ENCODE results near the gene LRBA. TPM values are rescaled to one million over a fixed set of nuclear protein-coding genes. Genes with fewer than 3 reads are reported as not detected.
A peak's percentile ranks its signal among the peaks of the same experiment; 100 is the strongest.
"Not testable (repeated sequence)": the region's sequence is repeated elsewhere in the genome, so short reads cannot be mapped to it uniquely, and the experiment has no call there.

Gene LRBA
- total RNA-seq, 3 donors from 2014 or later, result 52.0 to 68.5 (median 63.6) TPM

DNA sequence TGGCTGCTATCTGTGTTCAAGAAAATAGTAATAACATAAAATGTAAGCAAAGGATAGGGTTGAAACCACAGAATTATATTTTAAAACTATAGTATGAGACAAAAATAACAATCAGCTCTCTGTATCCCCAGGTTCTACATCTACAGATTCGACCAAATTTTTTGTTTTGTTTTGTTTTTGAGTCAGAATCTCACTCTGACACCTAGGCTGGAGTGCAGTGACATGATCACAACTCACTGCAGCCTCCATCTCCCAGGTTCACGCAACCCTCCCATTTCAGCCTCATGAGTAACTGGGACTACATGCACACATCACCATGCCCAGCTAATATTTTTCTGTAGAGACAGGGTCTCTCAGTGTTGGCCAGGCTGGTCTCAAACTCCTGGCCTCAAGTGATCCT, 319.9 kb downstream of the LRBA start:
- no peaks in the 10 kb centered on the region for H3K4me1 Mint-ChIP-seq (ENCODE audit: low read depth)
- ATAC-seq, result no peak
- H3K9me3 Mint-ChIP-seq, result no peaks in the 10 kb centered on the region
- H3K36me3 Mint-ChIP-seq (ENCODE audit: insufficient read depth), result peaks cover 8% of the 10 kb centered on the region
- H3K27me3 Mint-ChIP-seq (ENCODE audit: low read depth), result no peaks in the 10 kb centered on the region
- no peak overlapping the region for H3K4me3 Mint-ChIP-seq
- no peak for DNase-seq

DNA sequence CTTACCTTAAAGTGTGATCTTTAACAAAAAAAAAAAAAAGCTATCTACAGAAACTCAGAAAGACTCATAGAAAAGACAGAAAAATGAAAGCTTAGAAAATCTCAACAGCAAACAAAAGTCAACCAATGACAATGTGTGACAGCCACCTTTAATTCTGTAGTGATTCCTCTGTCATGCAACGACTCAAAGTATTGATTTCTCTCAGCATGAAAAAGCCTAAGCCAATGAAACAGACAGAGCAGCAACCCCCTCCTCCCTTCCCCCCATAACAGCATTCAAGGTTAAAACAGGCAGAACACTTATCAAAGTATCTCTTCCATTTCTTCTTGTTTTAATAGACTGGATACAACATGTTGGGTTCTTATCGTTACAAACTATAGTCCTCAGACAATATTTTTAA, 320.6 kb downstream of the LRBA start:
- H3K9me3 Mint-ChIP-seq, result no peaks in the 10 kb centered on the region
- no peaks in the 10 kb centered on the region for H3K27me3 Mint-ChIP-seq (ENCODE audit: low read depth)
- H3K4me1 Mint-ChIP-seq (ENCODE audit: low read depth), result no peaks in the 10 kb centered on the region
- no peak for DNase-seq
- H3K4me3 Mint-ChIP-seq, result no peak overlapping the region
- peak; percentile 63 to 72 for ATAC-seq
- peaks cover 8% of the 10 kb centered on the region for H3K36me3 Mint-ChIP-seq (ENCODE audit: insufficient read depth)

DNA sequence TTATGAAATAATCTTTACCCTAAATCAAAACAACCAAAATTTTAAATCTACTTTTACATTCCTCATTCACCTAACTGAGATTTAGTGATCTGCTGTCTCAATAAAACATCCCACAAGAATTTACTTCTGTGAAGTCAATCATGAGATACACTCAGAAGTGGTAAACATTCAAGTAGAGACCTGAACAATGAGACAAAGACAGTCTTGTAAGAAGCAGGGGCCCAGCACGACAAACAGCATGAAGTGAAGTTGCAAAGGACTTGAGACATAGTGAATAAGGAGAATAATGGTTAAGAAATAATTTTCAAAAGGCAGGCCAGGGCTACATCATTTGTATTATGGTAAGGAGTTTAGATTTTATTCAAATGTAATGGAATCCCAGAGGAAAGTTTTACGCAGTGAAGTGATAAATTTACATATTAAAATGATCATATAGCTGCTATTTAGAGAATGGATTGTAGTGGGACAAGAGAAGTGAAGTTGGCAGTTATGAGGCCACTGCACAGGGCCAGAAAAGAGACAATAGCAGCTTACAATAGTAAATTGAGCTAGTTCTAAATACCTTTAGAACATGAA, 331.2 kb downstream of the LRBA start:
- Mint-ChIP-seq H3K36me3 (ENCODE audit: insufficient read depth) (peaks cover 35% of the 10 kb centered on the region), H3K9me3 (no peaks in the 10 kb centered on the region), H3K4me1 (ENCODE audit: low read depth) (no peaks in the 10 kb centered on the region), H3K27me3 (ENCODE audit: low read depth) (no peaks in the 10 kb centered on the region), H3K4me3 (no peak overlapping the region)
- ATAC-seq (no peak), DNase-seq (no peak)

DNA sequence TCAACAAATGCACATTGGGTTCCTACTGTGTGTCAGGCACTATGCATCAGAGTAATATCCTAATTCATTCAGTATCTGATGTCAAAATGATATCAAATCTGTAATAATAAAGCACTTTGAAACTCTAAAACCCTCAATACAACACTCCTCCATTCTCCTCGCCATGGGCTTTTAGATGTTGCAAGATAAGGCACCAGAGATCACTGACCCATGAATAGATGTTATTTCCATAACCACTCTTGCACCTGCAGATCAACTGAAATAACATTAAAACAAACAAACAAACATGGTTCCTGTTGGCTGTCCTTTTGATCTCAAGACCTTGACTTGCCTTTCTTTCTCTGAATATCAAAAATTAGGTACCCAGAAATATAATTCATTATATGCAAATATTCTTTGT, 333.0 kb downstream of the LRBA start:
- Mint-ChIP-seq H3K27me3 (ENCODE audit: low read depth) (no peaks in the 10 kb centered on the region), H3K36me3 (ENCODE audit: insufficient read depth) (peaks cover 32% of the 10 kb centered on the region), H3K4me1 (ENCODE audit: low read depth) (no peaks in the 10 kb centered on the region), H3K9me3 (no peaks in the 10 kb centered on the region), H3K4me3 (no peak overlapping the region)
- no peak for DNase-seq
- no peak for ATAC-seq

DNA sequence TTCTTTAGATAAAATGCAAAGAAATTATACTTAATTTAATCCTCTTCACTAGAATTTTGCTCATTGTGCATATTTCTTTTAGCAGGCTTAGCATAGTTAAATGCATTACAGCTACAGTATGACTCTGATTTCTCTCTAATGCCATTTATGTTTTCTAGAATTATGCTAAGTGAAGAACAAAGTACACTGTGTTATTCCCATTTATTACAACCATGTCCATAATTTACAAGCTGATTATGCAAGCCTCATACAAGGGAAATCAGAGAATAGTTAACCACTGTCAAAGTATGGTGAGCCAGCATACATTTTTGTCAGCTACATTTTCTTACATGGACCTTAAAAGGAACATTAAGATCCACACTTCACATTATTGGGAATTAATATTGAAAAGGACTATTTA, 334.0 kb downstream of the LRBA start:
- Mint-ChIP-seq H3K27me3 (ENCODE audit: low read depth) (no peaks in the 10 kb centered on the region), H3K4me3 (no peak overlapping the region), H3K9me3 (no peaks in the 10 kb centered on the region), H3K36me3 (ENCODE audit: insufficient read depth) (peaks cover 32% of the 10 kb centered on the region), H3K4me1 (ENCODE audit: low read depth) (no peaks in the 10 kb centered on the region)
- DNase-seq (no peak), ATAC-seq (no peak)

DNA sequence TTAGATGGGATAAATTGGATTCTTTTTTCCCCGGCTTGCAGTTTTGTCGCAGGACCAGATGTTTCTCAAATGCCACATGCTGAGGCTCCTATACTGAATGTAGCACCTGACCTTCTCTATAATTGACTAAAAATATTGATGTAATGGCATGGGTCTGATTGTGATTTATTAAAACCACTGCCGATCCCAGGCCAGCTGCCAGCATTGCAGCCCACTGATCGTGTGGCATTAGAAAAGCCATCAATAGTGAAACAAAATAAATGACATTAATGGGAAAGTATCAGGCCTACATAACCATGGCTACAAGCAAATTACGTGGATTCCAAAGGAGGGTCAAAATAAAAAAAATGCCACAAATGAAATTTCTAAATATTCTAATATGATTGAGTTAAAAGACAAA, 334.4 kb downstream of the LRBA start:
- H3K4me3 Mint-ChIP-seq, result no peak overlapping the region
- no peaks in the 10 kb centered on the region for H3K4me1 Mint-ChIP-seq (ENCODE audit: low read depth)
- H3K9me3 Mint-ChIP-seq, result no peaks in the 10 kb centered on the region
- no peak for DNase-seq
- H3K36me3 Mint-ChIP-seq (ENCODE audit: insufficient read depth), result peaks cover 28% of the 10 kb centered on the region
- ATAC-seq, result no peak
- H3K27me3 Mint-ChIP-seq (ENCODE audit: low read depth), result no peaks in the 10 kb centered on the region

DNA sequence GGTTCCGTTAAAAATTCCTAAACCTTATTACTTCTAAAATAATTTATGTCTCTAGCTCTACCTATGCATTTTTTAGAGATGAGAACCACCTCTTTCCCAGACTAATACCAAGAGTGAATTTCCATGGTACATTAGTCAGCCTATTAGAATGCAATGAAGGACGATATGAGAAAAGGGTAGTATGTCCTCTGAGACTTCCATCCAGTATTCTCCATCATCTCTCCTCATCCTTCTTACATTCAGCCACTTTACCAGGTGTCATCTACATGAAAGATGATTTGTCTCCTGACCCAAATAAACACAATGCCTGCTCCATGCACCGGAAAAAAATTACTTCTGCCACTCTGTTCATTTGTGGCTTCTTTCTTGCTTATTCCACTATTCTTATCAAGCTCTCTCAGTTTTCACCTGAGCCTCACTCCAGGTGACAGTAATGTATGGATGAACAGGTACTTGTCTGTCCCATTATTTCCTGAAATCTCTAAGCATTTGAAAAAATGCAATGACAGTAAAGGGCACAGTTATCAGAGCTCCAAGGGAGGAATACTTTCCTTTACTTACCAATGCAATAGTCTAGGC, 335.2 kb downstream of the LRBA start:
- Mint-ChIP-seq H3K36me3 (ENCODE audit: insufficient read depth) (peaks cover 26% of the 10 kb centered on the region), H3K27me3 (ENCODE audit: low read depth) (no peaks in the 10 kb centered on the region), H3K4me1 (ENCODE audit: low read depth) (no peaks in the 10 kb centered on the region), H3K9me3 (no peaks in the 10 kb centered on the region), H3K4me3 (no peak overlapping the region)
- no peak for DNase-seq
- ATAC-seq, result no peak

DNA sequence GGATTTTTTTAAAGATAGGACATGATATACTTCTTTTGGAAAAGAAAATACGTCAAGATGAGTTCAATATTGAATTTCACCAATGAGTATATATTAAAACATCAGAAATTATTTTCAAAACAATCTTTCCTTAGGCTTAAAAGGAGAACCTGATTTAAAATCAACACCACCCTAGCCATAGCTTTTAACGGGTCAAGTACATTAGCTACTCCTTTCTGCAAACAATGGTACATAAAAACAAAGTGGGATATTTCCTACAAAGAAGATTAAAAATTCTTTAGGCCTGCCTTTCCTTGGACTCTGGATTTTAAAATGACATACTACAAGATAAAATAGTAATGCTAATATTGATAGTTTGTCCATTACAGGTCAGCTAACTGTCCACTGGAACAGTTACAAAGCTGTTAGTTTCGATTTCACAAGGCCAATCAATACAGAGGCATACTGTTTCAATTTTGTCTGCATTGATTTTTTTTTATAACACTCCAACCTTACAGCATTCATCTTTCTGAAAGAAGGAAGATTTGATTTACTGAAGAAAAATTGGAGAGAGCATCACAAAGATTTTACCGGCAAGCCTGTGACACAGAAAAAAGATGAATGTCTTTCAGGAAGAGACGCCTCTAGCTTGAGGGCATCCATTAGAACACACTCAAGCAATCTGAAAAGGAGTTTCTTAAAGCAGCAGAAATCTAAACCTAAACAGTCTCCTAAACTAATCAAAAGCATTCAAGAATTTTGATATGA, 335.9 kb downstream of the LRBA start:
- Mint-ChIP-seq H3K4me1 (ENCODE audit: low read depth) (no peaks in the 10 kb centered on the region), H3K36me3 (ENCODE audit: insufficient read depth) (peaks cover 24% of the 10 kb centered on the region), H3K27me3 (ENCODE audit: low read depth) (no peaks in the 10 kb centered on the region)

DNA sequence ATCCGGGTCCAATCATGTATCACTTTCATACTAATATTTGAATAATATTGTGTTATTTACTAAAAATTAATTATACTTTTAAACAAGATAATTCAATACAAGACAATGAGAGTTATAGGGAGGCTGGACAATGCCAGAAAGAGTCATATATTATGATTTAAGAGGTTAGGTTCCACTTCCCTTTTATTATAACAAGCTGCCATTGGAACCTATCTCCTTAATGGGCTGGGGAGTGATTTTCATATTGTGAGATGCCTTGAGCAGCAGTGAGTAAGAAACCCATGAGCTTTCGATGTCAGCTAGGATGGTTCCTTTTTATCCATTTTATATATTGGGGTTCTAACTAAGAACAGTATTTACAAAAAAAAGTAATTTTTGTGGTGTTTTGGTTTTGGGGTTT, 341.3 kb downstream of the LRBA start:
- H3K9me3 Mint-ChIP-seq, result no peaks in the 10 kb centered on the region
- no peak for DNase-seq
- no peaks in the 10 kb centered on the region for H3K27me3 Mint-ChIP-seq (ENCODE audit: low read depth)
- no peak for ATAC-seq
- no peak overlapping the region for H3K4me3 Mint-ChIP-seq
- peaks cover 12% of the 10 kb centered on the region for H3K36me3 Mint-ChIP-seq (ENCODE audit: insufficient read depth)
- H3K4me1 Mint-ChIP-seq (ENCODE audit: low read depth), result no peaks in the 10 kb centered on the region

More for the DNA sequence above, 335.9 kb downstream of the LRBA start:
- Mint-ChIP-seq H3K4me3 (no peak overlapping the region), H3K9me3 (no peaks in the 10 kb centered on the region)
- ATAC-seq (no peak), DNase-seq (no peak)

DNA sequence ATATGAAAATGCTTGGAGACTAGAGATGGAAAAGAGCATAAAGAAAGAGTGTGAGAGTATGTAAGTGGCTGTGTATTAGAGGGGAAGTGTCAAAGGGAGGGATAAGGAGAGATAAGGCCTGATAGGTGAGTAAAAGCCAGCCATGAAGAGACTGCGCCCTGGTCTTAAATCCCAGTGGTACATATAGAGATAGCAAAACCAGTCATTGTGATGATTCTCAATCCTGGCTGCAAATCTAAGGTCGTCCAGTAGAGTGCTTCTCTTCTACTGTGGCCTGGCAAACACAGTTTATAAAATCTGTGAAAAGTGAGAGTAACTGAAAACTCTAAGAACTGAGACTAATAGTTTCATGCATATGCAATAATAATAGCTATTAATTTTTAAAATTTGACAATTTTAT, 346.3 kb downstream of the LRBA start:
- Mint-ChIP-seq H3K36me3 (ENCODE audit: insufficient read depth) (peaks cover 25% of the 10 kb centered on the region), H3K4me3 (no peak overlapping the region), H3K9me3 (no peaks in the 10 kb centered on the region), H3K27me3 (ENCODE audit: low read depth) (no peaks in the 10 kb centered on the region), H3K4me1 (ENCODE audit: low read depth) (no peaks in the 10 kb centered on the region)
- DNase-seq (no peak), ATAC-seq (no peak)

DNA sequence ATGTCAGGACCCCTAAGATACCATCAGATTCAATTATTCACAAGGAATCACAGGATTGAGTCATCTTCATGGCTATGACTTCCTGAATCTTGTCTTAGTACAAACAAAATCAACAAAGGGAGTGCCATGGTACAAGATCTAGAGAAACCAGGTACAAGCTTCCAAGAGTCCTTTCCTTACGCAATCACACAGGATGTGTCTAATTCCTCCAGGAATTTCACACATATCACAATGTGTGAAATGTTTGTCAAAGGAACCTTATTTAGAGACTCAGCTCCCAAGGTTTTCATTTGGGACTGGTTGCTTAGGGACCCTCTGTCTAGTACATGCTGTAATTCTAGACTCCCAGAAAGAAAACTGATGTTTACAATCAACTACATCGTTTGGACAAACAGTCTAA, 350.1 kb downstream of the LRBA start:
- H3K36me3 Mint-ChIP-seq (ENCODE audit: insufficient read depth), result peaks cover 29% of the 10 kb centered on the region
- ATAC-seq (no peak), DNase-seq (no peak)
- H3K4me1 Mint-ChIP-seq (ENCODE audit: low read depth), result no peaks in the 10 kb centered on the region
- no peak overlapping the region for H3K4me3 Mint-ChIP-seq
- no peaks in the 10 kb centered on the region for H3K27me3 Mint-ChIP-seq (ENCODE audit: low read depth)
- H3K9me3 Mint-ChIP-seq, result no peaks in the 10 kb centered on the region

DNA sequence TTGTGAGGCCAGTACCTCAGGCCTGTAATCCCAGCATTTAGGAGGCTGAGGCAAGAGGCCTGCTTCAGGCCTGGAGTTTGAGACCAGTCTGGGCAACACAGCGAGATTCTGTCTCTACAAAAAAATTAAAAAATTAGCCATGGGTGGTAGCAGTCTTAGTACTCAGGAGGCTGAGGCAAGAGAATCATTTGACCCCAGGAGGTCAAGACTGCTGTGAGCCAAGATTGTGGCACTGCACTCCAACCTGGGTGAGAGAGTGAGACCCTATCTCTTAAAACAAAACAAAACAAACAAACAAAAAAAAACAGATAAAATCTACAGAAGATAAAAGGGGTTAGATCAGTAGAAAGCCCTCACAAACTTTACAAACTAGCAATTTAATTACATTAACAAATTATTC, 352.4 kb downstream of the LRBA start:
- H3K4me1 Mint-ChIP-seq (ENCODE audit: low read depth), result no peaks in the 10 kb centered on the region
- no peaks in the 10 kb centered on the region for H3K9me3 Mint-ChIP-seq
- H3K36me3 Mint-ChIP-seq (ENCODE audit: insufficient read depth), result peaks cover 20% of the 10 kb centered on the region
- no peak for DNase-seq
- H3K4me3 Mint-ChIP-seq, result no peak overlapping the region
- no peak for ATAC-seq
- H3K27me3 Mint-ChIP-seq (ENCODE audit: low read depth), result no peaks in the 10 kb centered on the region

DNA sequence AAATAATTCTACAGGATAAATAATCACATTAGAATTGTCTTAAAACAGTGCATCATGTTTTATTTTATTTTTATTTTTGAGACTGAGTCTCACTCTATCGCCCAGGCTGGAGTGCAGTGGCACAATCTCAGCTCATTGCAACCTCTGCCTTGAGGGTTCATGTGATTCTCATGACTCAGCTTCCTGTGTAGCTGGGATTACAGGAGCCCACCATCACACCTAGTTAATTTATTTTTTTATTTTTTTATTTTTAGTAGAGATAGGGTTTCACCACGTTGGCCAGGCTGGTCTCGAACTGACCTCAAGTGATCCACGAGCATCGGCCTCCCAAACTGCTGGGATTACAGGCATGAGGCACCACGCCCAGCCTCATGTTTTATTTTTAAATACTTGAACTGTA, 353.5 kb downstream of the LRBA start:
- not testable (repeated sequence) for H3K27me3 Mint-ChIP-seq (ENCODE audit: low read depth); H3K4me3 Mint-ChIP-seq; DNase-seq; H3K9me3 Mint-ChIP-seq; ATAC-seq; H3K4me1 Mint-ChIP-seq (ENCODE audit: low read depth)
- H3K36me3 Mint-ChIP-seq (ENCODE audit: insufficient read depth), result peaks cover 19% of the 10 kb centered on the region

DNA sequence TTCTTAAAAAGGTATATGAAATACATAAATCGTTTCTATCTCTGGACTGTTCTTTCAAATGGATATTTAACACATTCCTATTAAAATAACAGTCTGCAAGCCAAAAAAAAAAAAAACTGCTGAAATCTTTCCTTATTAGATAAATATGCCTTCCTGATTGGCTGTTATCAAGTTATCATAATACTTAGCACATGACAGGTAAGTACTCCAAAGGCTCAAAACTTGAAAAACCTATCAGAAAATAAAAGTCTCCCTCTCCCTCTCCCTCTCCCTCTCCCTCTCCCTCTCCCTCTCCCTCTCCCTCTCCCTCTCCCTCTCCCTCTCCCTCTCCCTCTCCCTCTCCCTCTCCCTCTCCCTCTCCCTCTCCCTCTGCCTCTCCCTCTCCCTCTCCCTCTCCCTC, 356.8 kb downstream of the LRBA start:
- H3K4me1 Mint-ChIP-seq (ENCODE audit: low read depth); H3K27me3 Mint-ChIP-seq (ENCODE audit: low read depth); H3K4me3 Mint-ChIP-seq; DNase-seq; ATAC-seq; H3K9me3 Mint-ChIP-seq: not testable (repeated sequence)
- peaks cover 11% of the 10 kb centered on the region for H3K36me3 Mint-ChIP-seq (ENCODE audit: insufficient read depth)

DNA sequence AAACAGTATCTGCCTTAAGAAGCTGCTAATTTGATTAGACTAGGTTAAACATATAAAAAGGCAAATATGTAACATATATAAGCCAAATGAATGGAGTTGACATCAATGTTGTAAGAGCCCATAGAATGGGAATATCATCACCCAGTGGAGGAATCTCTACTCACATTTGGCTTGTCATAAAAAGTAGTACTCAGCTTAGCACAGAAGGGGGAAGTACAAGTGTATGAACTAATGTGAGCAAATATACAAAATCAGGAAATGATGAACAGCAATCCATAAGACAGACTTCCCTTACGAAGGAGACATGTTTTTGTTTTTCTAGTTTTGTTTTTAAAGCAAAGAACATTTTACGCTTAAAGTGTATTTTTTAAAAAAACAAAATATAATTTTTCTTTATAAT, 358.2 kb downstream of the LRBA start:
- ATAC-seq (no peak), DNase-seq (no peak)
- Mint-ChIP-seq H3K36me3 (ENCODE audit: insufficient read depth) (peaks cover 8% of the 10 kb centered on the region), H3K27me3 (ENCODE audit: low read depth) (no peaks in the 10 kb centered on the region), H3K9me3 (peaks cover 3% of the 10 kb centered on the region), H3K4me3 (no peak overlapping the region), H3K4me1 (ENCODE audit: low read depth) (no peaks in the 10 kb centered on the region)

Data from activated T-cell treated with anti-CD3 and anti-CD28 coated beads, Interleukin-2, amount 50 U/mL, for 4 hours (primary cell).